Stimulated activated CD8-positive, alpha-beta memory T cell treated with anti-CD3 and anti-CD28 coated beads, Interleukin-7, amount 100 ng/mL, for 1 hour (primary cell): ENCODE measurements around the gene INPP4A.
"Not testable (repeated sequence)": the region's sequence is repeated elsewhere in the genome, so short reads cannot be mapped to it uniquely, and the experiment has no call there.

Source experiments
- DNase-seq, 2 donors: peaks; one replicate each; pipeline ENCODE4 v3.0.0-alpha.2; 2020; ENCODE audit warnings: low read depth in 2 of 2

INPP4A gene

GRCh38 chr2:98444436-98445176 is at the start of gene INPP4A:
TSS of gene INPP4A (plus strand) at chr2:98444858. CDS start at chr2:98520049, 75,191 bp downstream.
- peak; percentile 56 to 63 for DNase-seq

GRCh38 chr2:98395977-98396376 is 48.7 kb upstream of the INPP4A start:
- DNase-seq, result no peak

DNA sequence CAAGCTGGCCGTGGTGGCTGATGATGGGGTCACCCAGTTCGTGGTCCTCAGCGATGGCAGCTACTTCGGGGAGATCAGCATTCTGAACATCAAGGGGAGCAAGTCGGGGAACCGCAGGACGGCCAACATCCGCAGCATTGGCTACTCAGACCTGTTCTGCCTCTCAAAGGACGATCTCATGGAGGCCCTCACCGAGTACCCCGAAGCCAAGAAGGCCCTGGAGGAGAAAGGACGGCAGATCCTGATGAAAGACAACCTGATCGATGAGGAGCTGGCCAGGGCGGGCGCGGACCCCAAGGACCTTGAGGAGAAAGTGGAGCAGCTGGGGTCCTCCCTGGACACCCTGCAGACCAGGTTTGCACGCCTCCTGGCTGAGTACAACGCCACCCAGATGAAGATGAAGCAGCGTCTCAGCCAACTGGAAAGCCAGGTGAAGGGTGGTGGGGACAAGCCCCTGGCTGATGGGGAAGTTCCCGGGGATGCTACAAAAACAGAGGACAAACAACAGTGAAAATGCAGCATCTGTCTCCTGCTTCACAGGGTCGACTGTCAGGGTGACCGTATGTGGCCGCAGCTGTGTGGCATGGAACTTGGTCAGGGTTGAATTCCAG is 47.8 kb upstream of the INPP4A start:
- DNase-seq, result no peak

DNA sequence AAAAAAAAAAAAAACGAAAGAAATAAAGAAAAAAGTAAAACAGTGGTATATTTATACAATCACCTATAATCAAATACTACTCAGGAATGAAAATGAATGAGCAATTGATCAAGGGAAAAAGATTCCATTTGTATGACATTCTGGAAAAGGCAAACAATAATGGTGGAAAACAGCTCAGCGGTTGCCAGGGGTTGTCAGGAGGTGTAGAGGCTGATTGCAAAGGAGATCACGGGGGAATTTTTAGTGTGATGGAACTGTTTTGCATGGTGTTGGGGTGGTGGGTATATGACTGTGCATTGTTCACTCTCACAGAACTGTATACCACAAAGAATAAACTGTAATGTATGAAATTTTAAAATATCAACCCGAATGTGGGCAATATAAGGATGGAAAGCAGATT is 45.5 kb upstream of the INPP4A start:
- no peak for DNase-seq

DNA sequence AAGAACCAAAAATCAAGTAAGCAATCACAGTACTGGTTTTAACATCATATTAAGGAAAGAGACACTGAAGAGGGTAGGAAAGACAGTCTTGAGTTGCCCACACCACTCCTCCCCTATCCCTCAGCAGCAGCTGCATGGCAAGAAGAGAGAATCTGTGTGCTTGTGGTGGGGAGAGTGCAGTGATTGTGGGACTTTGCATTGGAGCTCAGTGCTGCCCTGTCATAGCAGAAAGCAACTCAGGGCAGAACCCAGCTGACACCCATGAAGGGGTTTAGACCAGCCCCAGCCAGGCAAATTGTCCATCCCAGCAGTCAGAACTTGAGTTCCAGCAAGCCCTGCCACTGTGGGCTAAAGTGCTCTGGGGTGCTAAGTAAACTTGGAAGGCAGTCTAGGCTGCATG is 40.8 kb upstream of the INPP4A start:
- DNase-seq, result no peak

DNA sequence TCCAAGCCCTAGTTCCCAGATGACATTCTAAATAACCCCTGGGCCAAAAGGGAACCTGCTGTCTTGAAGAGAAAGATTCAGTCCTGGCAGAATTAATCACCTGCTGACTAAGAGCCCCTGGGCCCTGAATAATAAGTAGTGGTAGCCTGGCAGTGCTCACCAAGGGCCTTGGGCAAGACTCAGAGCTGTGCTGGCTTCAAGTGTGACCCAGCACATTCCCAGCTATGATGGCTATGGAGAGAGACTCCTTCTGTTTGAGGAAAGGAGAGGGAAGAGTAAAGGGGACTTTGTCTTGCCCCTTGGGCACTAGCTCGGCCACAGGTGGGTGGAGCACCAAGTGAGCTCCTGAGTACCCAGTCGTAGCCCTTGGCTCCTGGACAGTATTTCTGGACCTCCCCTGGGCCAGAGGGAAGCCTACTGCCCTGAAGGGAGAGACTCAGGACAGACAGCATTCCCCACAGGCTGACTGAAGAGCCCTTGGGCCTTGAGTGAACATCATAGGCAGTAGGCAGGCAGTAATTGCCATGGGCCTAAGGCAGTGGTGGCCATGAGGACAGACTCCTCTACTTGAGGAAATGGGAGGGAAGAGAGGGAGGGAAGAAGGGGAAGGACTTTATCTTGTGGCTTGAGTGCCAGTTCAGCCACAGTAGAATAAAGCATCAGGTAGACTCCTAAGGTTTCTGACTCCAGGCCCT is 40.0 kb upstream of the INPP4A start:
- no peak for DNase-seq

- DNase-seq, result no peak
Measured at GRCh38 chr2:98405301-98405700, 39.4 kb upstream of the INPP4A start.

DNA sequence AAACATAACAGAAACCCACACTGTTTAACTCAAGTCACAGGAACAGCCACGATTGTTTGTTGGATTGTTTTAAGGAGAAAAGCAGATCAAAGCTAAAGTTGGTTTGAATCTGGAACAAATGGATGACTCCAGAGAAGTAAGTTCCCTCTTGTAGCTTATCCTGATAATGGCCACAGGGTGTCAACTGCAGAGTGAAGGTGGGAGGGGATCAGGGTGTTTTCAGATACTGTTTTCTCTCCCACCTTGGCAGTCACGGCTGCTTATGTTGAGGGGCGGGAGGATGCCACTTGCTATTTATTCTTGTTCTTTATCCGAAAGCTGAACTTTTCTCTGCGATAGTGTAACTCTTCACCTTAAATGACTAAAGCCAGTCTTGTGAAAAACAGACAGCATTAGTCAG is 36.5 kb upstream of the INPP4A start:
- DNase-seq, result no peak

GRCh38 chr2:98412751-98413458 is 31.8 kb upstream of the INPP4A start:
- DNase-seq, result peak; percentile 11 to 21

GRCh38 chr2:98414246-98414645 is 30.4 kb upstream of the INPP4A start:
- DNase-seq, result not testable (repeated sequence)

DNA sequence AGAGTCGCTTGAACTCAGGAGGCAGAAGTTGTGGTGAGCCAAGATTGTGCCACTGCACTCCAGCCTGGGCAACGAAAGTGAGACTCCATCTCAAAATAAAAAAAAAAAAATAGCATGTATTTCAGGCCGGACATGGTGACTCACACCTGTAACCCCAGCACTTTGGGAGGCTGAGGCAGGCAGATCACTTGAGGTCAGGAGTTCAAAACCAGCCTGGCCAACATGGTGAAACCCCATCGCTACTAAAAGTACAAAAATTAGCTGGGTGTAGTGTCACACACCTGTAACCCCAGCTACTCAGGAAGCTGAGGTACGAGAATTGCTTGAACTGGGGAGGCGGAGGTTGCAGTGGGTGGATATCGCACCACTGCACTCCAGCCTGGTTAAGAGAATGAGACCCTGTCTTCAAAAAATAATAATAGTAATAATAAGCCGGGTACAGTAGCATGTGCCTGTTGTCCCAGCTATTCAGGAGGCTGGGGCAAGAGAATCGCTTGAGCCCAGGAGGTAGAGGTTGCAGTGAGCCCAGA is 28.9 kb upstream of the INPP4A start:
- DNase-seq, result not testable (repeated sequence)

- no peak for DNase-seq
Measured at GRCh38 chr2:98416383-98417159, 28.1 kb upstream of the INPP4A start.

DNA sequence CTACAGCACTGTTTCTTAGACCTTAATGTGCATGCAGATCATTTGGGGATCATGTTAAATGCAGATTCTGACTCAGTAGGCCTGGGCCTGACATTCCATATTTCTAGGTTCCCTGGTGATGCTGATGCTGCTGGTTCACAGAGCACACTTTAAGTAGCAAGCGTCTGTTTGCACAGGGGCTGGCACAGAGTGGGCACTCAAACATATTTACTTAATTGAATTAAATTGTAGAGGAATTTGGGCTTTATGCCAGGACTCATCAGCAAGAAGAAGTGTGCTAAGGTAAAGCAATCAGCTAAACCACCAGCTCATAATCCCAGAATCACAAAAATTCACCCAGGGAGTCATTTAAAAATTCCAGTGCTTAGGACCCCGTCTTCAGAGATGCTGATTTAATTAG is 25.1 kb upstream of the INPP4A start:
- DNase-seq, result no peak

DNA sequence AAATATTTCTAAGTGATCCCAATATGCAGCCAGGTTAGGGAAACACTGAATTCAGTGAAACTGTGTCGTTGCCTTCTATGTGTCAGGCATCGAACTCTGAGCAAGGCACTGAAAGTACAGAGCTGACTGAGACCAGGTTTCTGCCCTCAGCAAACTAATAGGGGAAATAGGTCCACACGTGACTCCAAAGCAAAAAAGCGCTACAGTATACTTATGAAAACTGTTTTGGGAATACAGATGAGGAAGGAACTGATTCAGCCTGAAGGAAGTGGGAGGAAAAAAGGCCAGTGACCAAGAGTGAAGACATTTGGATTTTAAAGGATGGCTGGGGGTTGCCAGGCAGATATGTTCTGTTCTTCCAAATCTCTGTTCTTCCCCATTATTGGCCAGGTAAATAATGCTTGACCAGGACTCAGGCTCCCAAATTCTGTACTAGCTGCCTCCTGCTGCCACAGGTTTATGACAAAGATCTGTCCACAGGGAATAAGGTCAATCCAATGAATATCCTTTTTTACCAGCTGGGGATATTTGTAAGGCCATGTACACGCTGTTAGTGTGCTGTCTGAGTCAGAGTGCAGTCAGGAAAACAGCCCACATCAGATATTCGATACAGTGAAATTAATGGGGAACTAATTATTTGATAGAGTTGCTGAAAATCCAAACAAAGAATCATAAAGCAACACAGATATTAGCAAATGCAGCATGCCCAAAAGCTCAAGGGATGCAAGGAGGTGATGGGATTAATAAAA is 24.5 kb upstream of the INPP4A start:
- no peak for DNase-seq

- no peak for DNase-seq
Measured at GRCh38 chr2:98422449-98422848, 22.2 kb upstream of the INPP4A start.

- DNase-seq, result no peak
Measured at GRCh38 chr2:98426771-98427170, 17.9 kb upstream of the INPP4A start.

DNA sequence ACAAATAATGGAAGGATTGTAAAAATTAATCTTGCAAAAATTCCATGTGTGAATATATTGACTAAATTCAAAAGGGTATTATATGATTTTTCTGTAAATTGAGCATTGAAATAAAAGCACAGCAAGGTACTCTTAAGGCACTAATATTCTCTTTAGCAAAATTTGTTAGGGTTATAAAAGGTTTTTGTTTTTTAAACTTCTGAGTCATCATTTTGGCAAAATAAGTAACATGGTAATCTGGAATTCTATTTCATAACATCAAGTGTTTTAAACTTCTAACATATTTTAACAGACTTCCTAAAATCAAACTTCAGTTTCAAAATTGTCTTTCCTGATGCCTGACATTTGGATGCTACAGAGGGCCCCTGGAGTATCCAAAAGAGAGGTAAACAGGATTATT is 12.5 kb upstream of the INPP4A start:
- no peak for DNase-seq

DNA sequence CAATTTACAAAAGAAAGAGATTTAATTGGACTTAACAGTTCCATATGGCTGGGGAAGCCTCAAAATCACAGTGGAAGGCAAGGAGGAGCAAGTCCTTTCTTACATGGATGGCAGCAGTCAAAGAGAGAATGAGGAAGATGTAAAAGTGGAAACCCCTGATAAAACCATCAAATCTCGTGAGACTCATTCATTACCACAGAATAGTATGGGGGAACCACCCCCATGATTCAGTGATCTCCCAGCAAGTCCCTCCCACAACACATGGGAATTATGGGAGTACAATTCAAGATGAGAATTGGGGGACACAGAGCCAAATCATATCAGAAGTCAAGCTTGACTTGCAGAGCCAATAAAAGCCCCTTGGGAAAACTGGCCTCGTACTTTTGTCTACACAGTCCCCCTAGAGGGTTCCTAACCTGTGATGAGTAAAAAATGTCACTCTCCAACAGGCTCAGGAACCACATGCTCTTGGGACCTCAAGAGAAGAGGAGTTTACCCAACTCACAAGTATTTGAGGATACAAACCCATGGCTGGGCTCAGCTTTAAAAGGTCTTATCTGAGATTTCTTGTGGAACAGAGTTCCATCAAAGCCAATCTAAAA is 11.2 kb upstream of the INPP4A start:
- DNase-seq, result no peak

DNA sequence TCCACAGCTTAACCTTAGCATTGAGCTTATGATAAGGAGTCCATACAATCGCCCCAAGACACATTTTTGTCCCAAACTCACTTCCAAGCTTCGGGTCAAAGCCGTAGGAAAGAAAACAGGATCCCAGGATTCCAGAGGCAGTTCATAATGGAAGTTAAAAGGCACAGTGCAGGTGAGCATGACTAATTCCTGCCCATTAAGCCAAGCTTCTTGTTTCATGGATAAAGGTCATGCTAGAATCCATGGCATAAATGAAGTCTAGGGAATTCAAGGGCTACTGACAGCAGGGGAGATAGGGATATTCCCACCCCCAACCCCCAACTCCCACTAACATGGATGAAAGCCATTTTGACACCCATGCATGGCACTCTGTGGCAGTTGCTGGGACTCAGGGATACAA is 10.2 kb upstream of the INPP4A start:
- no peak for DNase-seq

DNA sequence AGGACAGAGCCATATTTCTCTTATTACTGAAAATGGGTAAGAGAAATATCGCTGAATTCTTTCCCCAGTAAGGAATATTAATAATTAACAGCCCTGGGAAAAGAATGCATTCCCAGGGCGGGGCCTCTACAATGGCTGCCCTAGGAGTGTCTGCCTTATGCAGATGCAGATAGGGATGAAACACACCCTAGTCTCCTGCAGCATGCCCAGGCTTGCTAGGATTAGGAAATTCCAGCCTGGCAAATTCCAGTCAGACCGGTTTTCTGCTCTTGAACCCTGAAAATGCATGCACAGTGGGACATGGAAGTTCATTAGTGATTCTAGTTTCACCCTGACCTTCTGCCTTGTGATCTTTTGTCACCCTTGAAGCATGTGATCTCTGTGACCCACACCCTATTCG is 9.0 kb upstream of the INPP4A start:
- not testable (repeated sequence) for DNase-seq
